ENCODE measurements around the gene BLVRA.
"Not testable (repeated sequence)": the region's sequence is repeated elsewhere in the genome, so short reads cannot be mapped to it uniquely, and the experiment has no call there.

BLVRA gene, protein sequence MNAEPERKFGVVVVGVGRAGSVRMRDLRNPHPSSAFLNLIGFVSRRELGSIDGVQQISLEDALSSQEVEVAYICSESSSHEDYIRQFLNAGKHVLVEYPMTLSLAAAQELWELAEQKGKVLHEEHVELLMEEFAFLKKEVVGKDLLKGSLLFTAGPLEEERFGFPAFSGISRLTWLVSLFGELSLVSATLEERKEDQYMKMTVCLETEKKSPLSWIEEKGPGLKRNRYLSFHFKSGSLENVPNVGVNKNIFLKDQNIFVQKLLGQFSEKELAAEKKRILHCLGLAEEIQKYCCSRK

DNA sequence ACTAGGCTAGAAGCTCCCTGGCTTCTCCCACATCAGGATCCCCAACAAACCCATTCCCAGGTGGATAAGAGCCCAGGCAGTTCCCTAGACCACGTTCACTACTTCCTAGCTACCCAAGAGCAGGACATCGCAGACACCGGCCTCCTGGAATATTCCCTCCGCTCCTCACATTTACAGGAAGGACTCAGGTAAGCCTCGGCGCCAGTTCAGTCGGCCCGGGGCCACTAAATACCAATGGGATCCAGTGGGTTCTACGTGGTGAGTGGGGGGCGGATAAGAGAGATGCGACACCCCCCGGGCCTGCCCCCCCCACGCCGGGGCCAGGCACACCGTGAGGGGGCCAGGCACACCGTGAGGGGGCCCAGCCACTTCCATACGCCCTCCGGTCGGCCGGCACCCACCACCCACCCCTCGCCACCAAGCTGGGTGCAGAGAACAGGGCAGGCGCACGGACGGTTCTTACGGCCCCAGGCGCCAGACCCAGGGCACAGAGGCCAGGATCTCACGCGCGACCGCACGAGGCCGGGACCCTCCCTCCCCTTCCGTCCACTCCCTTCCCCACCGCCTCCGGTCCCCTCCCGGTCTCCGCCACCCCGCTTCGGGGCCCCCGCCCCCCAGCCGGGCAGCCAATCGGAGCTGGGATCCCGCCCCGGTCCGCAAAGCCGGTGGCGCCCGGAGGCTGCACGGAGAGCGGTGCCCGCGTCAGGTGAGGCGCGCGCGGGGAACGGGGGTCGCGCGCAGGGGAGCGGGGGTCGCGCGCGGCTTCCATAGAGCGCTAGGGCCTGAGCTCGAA lies at the start of gene BLVRA:
Gene BLVRA (plus strand): TSS at position 652 of the 793 bp plus-strand sequence. CDS start 12,479 bp downstream, outside the sequence.
- peak; percentile 52 for DNase-seq (ENCODE audit: low read depth)

DNA sequence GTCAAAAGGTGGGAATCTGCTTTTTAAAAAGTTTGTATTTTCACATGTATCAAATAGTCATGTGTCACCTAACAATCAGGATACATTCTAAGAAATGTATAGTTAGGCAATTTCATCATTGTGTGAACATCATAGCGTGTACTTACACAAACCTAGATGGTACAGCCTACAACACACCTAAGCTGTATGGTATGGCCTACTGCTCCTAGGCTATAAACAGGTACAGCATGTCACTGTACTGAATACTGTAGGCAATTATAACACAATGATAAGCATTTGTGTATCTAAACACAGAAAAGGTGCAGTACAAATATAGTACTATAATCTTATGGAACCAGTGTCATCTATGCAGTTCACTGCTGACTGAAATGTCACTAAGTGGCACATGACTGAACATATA lies 47.0 kb upstream of the BLVRA start:
- DNase-seq (ENCODE audit: low read depth): no peak

DNA sequence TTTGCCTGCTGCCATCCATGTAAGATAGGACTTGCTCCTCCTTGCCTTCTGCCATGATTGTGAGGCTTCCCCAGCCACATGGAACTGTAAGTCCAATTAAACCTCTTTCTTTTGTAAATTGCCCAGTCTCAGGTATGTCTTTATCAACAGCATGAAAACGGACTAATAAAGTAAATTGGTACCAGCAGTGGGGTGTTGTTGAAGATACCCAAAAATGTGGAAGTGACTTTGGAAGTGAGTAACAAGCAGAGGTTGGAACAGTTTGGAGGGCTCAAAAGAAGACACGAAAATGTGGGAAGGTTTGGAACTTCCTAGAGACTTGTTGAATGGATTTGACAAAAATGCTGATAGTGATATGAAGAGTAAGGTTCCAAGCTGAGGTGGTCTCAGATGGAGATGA lies 42.5 kb upstream of the BLVRA start:
- not testable (repeated sequence) for DNase-seq (ENCODE audit: low read depth)

DNA sequence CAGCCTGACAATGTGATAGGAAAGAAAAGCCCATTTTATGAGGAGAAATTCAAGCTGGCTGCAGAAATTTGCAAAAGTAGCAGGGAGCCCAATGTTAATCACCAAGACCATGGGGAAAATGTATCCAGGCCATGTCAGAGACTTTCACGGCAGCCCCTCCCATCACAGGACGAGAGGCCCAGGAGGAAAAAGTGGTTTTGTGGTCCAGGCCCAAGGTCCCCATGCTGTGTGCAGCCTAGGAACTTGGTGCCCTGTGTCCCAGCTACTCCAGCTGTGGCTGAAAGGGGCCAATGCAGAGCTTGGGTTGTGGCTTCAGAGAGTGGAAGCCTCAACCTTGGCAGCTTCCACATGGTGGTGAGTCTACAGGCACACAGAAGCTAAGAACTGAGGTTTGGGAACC lies 41.9 kb upstream of the BLVRA start:
- no peak for DNase-seq (ENCODE audit: low read depth)

DNA sequence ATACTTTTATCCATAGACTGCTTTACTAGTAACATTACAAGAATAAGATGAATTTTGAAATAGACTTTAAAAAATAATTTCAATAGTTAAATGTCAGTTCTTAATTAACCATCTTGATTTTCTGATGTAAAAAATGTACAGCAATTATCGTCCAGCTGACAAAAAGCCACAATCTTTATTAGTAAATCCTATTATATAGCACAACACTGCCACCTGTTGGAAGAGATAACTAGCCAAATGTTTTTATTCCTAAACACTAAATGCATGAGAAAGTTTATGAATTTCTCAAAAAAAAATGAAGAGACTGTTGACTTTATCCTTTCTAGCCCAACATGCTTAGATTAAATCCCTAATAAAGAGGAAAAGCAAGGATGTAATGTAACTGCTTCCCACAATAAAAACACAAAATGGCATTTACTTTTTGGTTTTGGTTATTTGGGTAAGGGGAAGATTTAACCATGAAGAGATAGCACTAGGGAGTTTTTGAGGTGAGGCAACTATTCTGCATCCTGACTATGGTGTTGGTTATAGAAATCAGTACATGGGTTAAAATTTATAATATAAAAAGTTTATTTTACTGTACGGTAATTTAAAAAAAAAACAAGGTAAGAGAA lies 37.2 kb upstream of the BLVRA start:
- peak; percentile 69 for DNase-seq (ENCODE audit: low read depth)

DNA sequence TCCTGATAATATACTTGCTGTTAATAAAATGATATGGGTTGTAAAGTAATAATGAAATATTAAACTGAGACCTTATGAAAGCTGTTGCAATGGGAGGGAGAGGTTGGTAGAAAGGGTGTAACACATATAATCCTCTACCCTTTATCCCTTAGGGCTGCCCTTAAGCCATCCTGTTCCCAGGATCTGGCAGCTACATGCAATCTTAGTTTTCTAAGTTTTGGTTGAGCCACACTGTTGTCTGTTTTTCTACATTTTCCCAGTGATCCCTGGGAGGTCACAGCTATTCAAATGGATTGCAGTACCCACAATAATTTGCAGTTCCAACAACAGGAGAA lies 35.5 kb upstream of the BLVRA start:
- DNase-seq (ENCODE audit: low read depth): no peak

DNA sequence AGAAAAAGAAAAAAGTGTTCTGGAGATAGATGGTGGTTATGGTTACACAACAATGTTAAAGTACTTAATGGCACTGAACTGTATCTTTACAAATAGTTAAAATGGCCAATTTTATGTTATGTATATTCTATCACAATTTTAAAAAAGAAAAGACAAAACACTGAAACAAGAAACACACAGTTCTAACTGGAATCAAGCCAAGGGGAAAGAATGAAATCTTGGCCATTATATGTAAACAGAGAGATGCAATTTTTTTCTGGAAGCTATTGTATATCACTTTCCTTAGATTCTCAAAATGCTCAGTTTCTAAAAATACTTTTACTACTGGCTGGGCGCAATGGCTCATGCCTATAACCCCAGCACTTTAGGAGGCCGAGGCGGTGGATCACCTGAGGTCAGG lies 33.2 kb upstream of the BLVRA start:
- DNase-seq (ENCODE audit: low read depth): no peak

DNA sequence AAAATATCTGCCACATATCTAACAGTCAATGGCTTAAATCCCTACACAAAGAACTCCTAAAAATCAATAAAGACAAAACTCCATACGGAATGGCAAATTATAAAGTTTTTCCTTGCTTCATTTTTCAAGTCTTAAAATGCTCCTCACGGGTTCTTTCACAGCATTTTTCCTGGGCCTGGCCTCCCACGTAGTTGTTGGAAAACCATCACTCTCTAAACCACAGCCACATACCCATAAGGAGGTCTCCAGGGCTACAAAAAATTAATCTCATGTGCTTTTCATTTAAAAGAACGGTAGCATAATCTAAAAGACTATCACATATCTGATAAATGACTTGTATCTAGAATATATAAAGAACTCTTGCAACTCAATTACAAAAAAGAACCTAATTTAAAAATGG lies 32.0 kb upstream of the BLVRA start:
- no peak for DNase-seq (ENCODE audit: low read depth)

DNA sequence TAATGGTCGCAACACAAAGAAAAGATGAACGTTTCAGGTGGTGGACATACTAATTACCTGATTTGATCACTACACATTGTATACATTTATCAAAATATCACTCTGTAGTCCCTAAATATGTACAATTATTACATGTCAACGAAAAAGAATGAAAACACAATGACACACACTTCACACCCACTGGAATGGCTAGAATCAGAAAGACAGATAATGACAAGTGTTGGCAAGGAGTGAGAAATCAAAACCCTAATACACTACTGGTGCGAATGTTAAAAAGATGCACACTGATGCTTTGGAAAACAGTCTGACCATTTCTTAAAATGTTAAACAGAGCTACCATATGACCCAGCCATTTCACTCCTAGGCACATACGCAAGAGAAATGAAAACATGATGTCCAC lies 31.5 kb upstream of the BLVRA start:
- DNase-seq (ENCODE audit: low read depth): no peak

DNA sequence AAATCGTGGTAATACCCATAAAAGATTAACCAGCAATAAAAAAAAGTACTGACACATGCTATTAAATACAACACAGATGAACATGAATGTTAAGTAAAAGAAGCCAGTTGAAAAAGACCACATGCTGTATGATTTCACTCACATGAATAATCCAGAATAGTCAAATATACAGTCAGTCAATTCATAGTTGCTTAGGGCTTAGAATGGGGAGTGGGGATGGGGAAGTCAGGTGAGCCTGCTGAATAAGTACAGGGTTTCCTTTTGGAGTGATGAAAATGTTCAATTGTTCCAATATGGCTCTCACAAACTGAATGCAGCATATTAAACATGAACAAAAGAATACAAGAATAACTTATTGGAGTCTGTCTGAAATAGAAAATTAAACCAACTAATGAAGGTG lies 31.0 kb upstream of the BLVRA start:
- no peak for DNase-seq (ENCODE audit: low read depth)

DNA sequence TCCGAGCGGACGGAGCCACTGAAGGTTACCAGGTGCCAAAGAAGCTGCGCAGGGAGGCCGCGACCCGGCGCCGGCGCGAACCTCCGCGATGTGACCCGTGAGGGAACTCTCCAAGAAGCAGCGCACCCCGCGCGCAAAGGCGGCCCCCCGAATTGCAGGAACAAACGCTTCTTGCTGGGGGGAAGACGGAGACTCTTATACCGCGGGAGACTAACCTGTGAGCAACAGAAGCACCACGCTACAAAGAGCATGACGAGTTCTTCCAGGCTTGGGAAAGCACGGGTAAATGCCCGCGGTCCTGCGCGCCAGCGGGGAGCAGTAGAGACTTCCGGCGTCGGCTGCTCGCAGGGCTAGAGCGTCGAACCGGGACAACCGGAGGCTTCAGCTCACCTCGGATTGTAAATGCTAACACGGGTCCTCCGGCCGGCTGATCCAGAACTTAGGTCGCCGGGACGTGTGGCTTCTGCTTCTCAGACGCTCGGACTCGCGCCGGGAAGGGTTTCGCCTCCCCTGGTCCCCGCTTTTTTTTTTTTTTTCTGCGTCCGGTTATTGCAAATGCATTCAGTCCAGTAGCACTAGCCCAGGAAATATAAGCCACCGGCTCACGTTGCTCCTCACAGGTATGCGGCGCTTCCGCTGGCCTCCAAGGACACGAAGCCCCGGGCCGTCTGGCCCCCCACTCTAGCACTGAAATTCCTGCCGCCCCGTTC lies 29.1 kb upstream of the BLVRA start, which contains the start of gene COA1:
Gene COA1 (minus strand): TSS at position 310 of the 710 bp plus-strand sequence. CDS start 80,909 bp downstream, outside the sequence.
- peak; percentile 88 for DNase-seq (ENCODE audit: low read depth)

DNA sequence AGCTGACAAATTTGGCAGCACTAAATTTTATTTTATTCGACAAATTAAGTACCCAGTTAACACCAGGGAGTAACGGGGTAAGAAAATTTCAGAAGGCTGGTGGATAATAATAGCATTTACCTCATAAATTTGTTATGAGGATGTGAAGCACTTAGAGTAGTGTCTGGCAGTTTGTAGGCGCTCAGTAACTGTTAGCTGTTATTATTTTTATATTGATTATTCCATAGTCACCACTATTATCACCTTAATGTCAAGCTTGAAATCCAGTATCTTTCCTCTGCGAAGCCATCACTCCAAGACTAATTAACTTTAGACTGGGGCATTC lies 28.6 kb upstream of the BLVRA start:
- DNase-seq (ENCODE audit: low read depth): no peak

DNA sequence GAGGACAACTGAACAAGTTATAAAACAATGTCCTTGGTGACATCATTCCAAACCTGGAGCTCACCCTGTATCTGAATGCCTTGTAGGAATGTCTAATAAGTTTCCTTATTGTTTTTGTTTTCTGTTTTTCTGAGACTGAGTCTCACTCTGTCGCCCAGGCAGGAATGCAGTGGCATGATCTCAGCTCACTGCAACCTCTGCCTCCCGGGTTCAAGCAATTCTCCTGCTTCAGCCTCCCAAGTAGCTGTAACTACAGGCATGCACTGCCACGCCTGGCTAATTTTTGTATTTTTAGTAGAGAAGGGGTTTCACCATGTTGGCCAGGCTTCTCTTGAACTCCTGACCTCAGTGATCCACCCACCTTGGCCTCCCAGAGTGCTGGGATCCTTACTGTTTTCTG lies 27.0 kb upstream of the BLVRA start:
- DNase-seq (ENCODE audit: low read depth): not testable (repeated sequence)

DNA sequence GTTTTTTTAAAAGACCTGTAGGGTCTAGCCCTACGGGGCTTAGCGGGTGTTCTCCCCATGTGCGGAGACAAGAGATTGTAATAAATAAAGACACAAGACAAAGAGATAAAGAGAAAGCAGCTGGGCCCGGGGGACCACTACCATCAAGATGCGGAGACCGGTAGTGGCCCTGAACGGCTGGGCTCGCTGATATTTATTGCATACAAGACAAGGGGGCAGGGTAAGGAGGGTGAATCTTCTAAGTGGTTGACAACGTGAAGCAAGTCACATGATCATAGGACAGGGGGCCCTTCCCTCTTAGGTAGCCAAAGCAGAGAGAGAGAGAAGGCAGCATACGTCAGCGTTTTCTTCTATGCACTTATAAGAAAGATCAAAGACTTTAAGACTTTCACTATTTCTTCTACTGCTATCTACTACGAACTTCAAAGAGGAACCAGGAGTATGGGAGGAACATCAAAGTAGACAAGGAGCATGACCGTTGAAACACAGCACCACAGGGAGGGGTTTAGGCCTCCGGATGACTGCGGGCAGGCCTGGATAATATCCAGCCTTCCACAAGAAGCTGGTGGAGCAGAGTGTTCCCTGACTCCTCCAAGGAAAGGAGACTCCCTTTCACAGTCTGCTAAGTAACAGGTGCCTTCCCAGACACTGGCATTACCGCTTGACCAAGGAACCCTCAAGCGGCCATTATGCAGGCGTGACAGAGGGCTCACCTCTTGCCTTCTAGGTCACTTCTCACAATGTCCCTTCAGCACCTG lies 23.7 kb upstream of the BLVRA start:
- not testable (repeated sequence) for DNase-seq (ENCODE audit: low read depth)

DNA sequence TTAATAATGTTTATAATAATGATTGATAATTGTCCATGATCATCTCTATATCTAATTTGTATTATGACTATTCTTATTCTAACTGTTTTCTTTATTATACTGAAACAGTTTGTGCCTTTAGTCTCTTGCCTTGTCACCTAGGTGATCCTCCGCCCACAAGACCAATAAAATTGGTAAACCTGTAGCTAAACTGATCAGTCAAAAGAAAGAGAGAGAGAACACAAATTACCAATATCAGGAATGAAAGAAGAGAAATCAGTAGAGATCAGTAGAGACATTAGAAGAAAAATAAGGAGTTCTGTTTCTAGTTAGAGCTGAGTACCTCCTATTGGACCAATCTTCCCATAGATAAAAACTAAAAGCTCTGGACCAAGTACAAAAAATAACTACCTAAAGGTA lies 23.1 kb upstream of the BLVRA start:
- no peak for DNase-seq (ENCODE audit: low read depth)

DNA sequence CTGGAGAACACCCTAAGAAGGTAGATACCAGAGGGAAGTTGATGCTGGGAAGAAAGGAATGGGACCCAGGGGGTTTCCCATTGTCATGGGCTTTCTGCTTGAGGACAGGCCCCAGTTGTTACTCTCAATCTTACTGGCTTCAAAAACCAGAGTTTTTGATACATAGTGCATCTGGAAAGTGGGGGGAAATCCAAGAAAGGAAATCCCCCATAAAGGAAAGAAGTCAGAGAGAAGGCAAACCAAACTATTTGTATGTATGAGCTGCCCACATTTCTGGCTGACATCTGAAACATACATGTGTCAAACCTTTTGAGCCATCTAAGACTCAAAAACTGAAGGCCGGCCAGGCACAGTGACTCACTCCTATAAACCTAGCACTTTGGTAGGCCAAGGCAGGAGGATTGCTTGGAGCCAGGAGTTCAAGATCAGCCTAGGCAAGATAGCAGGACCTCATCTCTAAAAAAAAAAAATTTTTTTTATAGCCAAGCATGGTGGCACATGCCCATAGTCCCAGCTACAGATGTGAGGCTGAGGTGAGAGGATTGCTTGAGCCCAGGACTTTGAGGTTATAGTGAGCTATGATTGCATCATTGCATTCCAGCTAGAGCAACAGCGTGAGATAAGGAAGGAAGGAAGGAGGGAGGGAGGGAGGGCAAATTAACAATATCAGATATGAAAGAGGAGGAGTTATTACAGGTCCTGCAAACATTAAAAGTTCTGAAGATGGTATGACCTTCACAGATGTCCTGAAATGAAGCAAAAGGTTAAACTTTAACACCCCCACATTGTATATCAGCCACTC lies 22.5 kb upstream of the BLVRA start:
- DNase-seq (ENCODE audit: low read depth): peak; percentile 27

DNA sequence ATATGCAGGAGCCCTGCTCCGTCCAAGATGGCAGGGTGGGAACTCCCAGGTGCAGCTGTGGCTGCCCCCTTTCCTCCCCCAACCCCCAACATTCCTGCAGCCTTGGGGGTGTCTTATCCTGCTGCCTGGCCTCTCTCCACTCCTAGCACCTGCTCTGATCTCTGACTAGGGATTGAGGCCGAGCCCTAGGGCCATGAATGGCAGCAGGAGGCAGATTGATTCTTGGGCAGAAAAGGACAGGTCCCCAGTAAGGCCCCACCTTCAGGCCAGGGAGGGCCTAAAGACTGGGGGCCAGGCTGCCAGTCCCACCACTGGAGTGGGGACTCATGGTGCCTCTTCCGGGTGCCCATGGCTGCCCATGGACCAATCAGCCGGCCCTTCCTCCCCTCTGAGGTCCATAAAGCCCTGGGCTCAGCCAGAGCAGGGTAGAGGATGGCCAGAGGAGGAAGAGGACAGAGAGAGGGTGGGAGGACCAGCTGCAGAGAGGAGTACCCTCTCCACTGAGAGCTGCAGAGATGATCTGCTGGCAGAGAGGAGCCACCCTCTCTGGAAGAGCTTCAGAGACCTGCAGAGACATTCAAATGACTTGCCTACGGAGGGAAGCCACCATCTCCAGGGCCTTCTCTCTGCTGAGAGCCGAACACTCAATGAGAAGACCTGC lies 20.9 kb upstream of the BLVRA start:
- no peak for DNase-seq (ENCODE audit: low read depth)

DNA sequence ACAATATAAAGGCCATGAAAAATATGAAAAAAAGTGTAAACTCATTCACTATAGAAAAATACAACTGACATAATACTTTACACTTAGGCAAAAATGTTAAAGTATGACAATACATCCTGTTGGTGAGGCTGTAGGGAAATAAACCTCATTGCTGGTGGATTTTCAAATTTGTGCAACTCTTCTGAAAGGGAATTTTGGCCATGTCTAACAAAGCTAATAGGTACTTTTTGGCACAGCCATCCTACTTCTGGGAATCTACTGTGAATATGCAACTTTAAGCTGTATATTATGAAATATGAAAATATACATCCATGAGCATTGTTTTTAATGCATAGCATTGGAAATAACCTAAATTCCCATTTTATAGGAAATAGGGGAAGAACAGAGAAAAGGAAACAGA lies 15.8 kb upstream of the BLVRA start:
- no peak for DNase-seq (ENCODE audit: low read depth)

DNA sequence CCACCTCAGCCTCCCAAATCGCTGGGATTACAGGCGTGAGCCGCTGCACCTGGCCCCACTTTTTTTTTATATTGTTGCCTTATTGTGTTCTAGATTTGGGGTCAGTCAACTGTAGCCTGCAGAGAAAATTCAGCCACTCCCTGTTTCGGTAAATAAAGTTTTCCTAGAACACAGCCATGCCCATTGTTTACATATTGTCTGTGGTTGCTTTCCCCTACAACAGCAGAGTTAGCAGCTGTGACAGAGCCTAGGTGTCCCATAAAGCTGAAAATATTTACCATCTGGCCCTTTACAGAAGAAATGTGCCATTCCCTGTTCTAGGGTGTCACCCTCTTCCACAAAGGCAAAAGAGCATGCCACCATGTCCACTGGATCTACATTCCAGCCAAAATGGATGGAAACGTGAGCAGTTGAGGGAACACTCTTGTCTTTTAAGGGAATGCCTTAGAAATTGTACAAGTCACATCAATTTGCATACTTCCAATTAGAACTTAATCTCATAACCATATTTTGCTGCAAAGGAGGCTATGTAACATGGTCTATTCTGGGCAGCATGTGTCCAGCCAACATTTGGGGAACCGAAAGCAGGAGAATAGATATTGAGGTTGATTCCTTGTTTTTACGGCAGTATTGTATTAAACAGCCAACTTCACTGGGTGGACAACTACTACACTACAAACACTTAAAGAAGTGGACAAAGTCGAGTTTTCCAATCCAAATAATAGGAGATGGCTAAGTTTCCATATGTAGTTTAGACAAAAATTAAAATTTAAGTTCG lies 11.0 kb upstream of the BLVRA start:
- no peak for DNase-seq (ENCODE audit: low read depth)
